Spinal cord (tissue), 10 donors: Measurements from ENCODE around the gene ZCCHC12. TPM values are rescaled to one million over a fixed set of nuclear protein-coding genes. Genes with fewer than 3 reads are reported as not detected.
"Not testable (repeated sequence)": the region's sequence is repeated elsewhere in the genome, so short reads cannot be mapped to it uniquely, and the experiment has no call there.

Experiments
- DNase-seq, 6 donors: peaks; one replicate each; pipeline versions ENCODE4 v3.0.0 to v3.0.0-alpha.2; 2013 to 2015; ENCODE audit warnings: low spot score in 6 of 6, low read depth in 4 of 6
- H3K27ac ChIP-seq: one replicate; pipeline ENCODE4 v1.5.1; 2013; ENCODE audit warnings: low read depth, low read length, control low read depth
- H3K27me3 ChIP-seq: one replicate; pipeline ENCODE4 v1.6.1; 2013; ENCODE audit warnings: low read length; ENCODE audit not compliant: control insufficient read depth, insufficient read depth
- H3K36me3 ChIP-seq: one replicate; pipeline ENCODE4 v1.6.1; 2013; ENCODE audit warnings: low read length; ENCODE audit not compliant: control insufficient read depth, insufficient read depth
- H3K4me1 ChIP-seq: one replicate; pipeline ENCODE4 v1.6.1; 2013; ENCODE audit warnings: low read length; ENCODE audit not compliant: control insufficient read depth, insufficient read depth
- H3K4me3 ChIP-seq: one replicate; pipeline ENCODE4 v1.5.1; 2013; ENCODE audit warnings: low read depth, low read length, control low read depth
- H3K9me3 ChIP-seq: one replicate; pipeline ENCODE4 v1.6.1; 2013; ENCODE audit warnings: low read length; ENCODE audit not compliant: control insufficient read depth, insufficient read depth
- WGBS: methylation state at CpG from one replicate; pipeline ENCODE4 v1.1.5; 2013; ENCODE audit warnings: missing lambda C conversion rate; ENCODE audit not compliant: insufficient coverage; 5-methylcytosine and 5-hydroxymethylcytosine counted together
- long read RNA-seq, 4 donors: transcript quantifications; one replicate each; lab custom pipeline, GENCODE V29; 2026
- polyA plus RNA-seq, 2 donors: library from polyadenylated mRNA; unstranded; fragments of 120-200 nt; gene quantifications; one replicate each; pipeline ENCODE4 v1.2.1, GENCODE V29; 2013; ENCODE audit not compliant: insufficient read length in 2 of 2
- total RNA-seq, 2 donors: library from RNA; depleted of rRNA in 1 of 2; stranded (reverse); fragments of 120-200 nt in 1 of 2; fragments of >200 nt in 1 of 2; gene quantifications; one replicate each; pipeline versions ENCODE4 v1.2.3 to v1.2.4, GENCODE V29; 2013 to 2014
- donor health status: healthy.

The ZCCHC12 gene
- total RNA-seq (10 to 100 TPM; 20.1 to 59.2 TPM), polyA plus RNA-seq (10 to 100 TPM; 99.6 to 99.9 TPM)
- long read RNA-seq, donor 1, transcript ZCCHC12-201 (4 exons, 2,231 nt) = major isoform, 77 of 77 reads
- long read RNA-seq, donor 1, partial matches to known transcripts = 0 of 77 reads
- long read RNA-seq, donor 1, other reads (novel, unspliced or antisense) = 0 of 77 reads
- long read RNA-seq, donor 2, transcript ZCCHC12-201 (4 exons, 2,231 nt) = major isoform, 18 of 33 reads
- long read RNA-seq, donor 2, partial matches to known transcripts = 15 of 33 reads
- long read RNA-seq, donor 2, other reads (novel, unspliced or antisense) = 0 of 33 reads
- long read RNA-seq, donor 3, transcript ZCCHC12-201 (4 exons, 2,231 nt) = major isoform, 34 of 55 reads
- long read RNA-seq, donor 3, partial matches to known transcripts = 21 of 55 reads
- long read RNA-seq, donor 3, other reads (novel, unspliced or antisense) = 0 of 55 reads
- long read RNA-seq, donor 4 = 0 reads

GRCh38 chrX:118823263-118824172 lies at the start of gene ZCCHC12:
Gene ZCCHC12, plus strand, starts transcription at chrX:118823824. Its CDS starts 1,421 bp downstream, at chrX:118825245.
- H3K27me3 ChIP-seq = peaks cover 15% of the 10 kb centered on the region
- peak in 5 of 6 donors; percentile 53 to 95 (median 74) for DNase-seq
- H3K9me3 ChIP-seq = no peaks in the 10 kb centered on the region
- H3K4me1 ChIP-seq = peaks cover 12% of the 10 kb centered on the region
- WGBS = 23% methylated on average over 46 of the region's 51 CpGs
- no peak within 1 kb of the TSS for H3K27ac ChIP-seq
- H3K36me3 ChIP-seq = no peaks in the 10 kb centered on the region
- H3K4me3 ChIP-seq = peak within 1 kb of the TSS; percentile 46

- no peak for DNase-seq
- WGBS = 82% methylated on average over 1 of the region's 2 CpGs
Observed at GRCh38 chrX:118779581-118779980, 44.0 kb upstream of the ZCCHC12 start.

GRCh38 chrX:118780509-118780908 lies 43.1 kb upstream of the ZCCHC12 start:
- WGBS = 14% methylated on average over 1 of the region's 2 CpGs
- no peak for DNase-seq
- Histone ChIP-seq H3K27me3 (no peaks in the 10 kb centered on the region), H3K36me3 (no peaks in the 10 kb centered on the region), H3K27ac (no peak overlapping the region), H3K4me3 (no peak overlapping the region), H3K4me1 (no peaks in the 10 kb centered on the region), H3K9me3 (no peaks in the 10 kb centered on the region)

More at GRCh38 chrX:118779581-118779980, 44.0 kb upstream of the ZCCHC12 start:
- no peaks in the 10 kb centered on the region for H3K4me1 ChIP-seq
- H3K27me3 ChIP-seq = no peaks in the 10 kb centered on the region
- H3K36me3 ChIP-seq = no peaks in the 10 kb centered on the region
- H3K9me3 ChIP-seq = no peaks in the 10 kb centered on the region
- H3K4me3 ChIP-seq = no peak overlapping the region
- H3K27ac ChIP-seq = no peak overlapping the region

- no peak for DNase-seq
- H3K4me3 ChIP-seq = no peak overlapping the region
- H3K36me3 ChIP-seq = no peaks in the 10 kb centered on the region
- no peaks in the 10 kb centered on the region for H3K27me3 ChIP-seq
- no peak overlapping the region for H3K27ac ChIP-seq
- WGBS = no CpG with 5 or more reads among the region's 1 CpG
- no peaks in the 10 kb centered on the region for H3K9me3 ChIP-seq
- no peaks in the 10 kb centered on the region for H3K4me1 ChIP-seq
Observed at GRCh38 chrX:118780911-118781310, 42.7 kb upstream of the ZCCHC12 start.

GRCh38 chrX:118795528-118796280 lies 27.9 kb upstream of the ZCCHC12 start:
- Histone ChIP-seq H3K4me3 (no peak overlapping the region), H3K27me3 (no peaks in the 10 kb centered on the region), H3K4me1 (no peaks in the 10 kb centered on the region), H3K9me3 (no peaks in the 10 kb centered on the region), H3K36me3 (no peaks in the 10 kb centered on the region), H3K27ac (no peak overlapping the region)
- 50% methylated on average over 1 of the region's 5 CpGs for WGBS
- no peak for DNase-seq

GRCh38 chrX:118802857-118803256 lies 20.8 kb upstream of the ZCCHC12 start:
- 50% methylated on average over 1 of the region's 1 CpG for WGBS
- no peaks in the 10 kb centered on the region for H3K9me3 ChIP-seq
- H3K36me3 ChIP-seq = no peaks in the 10 kb centered on the region
- H3K27ac ChIP-seq = no peak overlapping the region
- peak in 1 of 6 donors; percentile 15 for DNase-seq
- H3K4me1 ChIP-seq = no peaks in the 10 kb centered on the region
- no peaks in the 10 kb centered on the region for H3K27me3 ChIP-seq
- no peak overlapping the region for H3K4me3 ChIP-seq

GRCh38 chrX:118807151-118808017 lies 16.2 kb upstream of the ZCCHC12 start:
- Histone ChIP-seq H3K27me3 (no peaks in the 10 kb centered on the region), H3K36me3 (no peaks in the 10 kb centered on the region), H3K27ac (no peak overlapping the region), H3K9me3 (no peaks in the 10 kb centered on the region), H3K4me1 (no peaks in the 10 kb centered on the region), H3K4me3 (no peak overlapping the region)
- WGBS = 23% methylated on average over 3 of the region's 4 CpGs
- peak in 3 of 6 donors; percentile 22 to 74 (median 55) for DNase-seq

- no CpG with 5 or more reads among the region's 4 CpGs for WGBS
- H3K36me3 ChIP-seq, H3K27me3 ChIP-seq: not testable (repeated sequence)
Observed at GRCh38 chrX:118817257-118817656, 6.4 kb upstream of the ZCCHC12 start.

More at GRCh38 chrX:118817257-118817656, 6.4 kb upstream of the ZCCHC12 start:
- not testable (repeated sequence) for H3K4me3 ChIP-seq, H3K4me1 ChIP-seq, H3K27ac ChIP-seq, H3K9me3 ChIP-seq, DNase-seq
